Memory B cell (primary cell): ENCODE data around the gene PKP1.

Experiments
- ATAC-seq: fragments of 150-1000 bp; cut with Tn5 transposase; 2 replicates; pipeline ENCODE4 v1.10.0; 2021; ENCODE audit warnings: low read depth, mild to moderate bottlenecking, moderate library complexity
- DNase-seq, 2 donors: peaks; one replicate each; pipeline ENCODE4 v3.0.0; 2022; ENCODE audit warnings: low spot score in 2 of 2
- H3K27ac Mint-ChIP-seq: one replicate; pipeline ENCODE4 v1.8.0; 2022; ENCODE audit warnings: mild to moderate bottlenecking, moderate library complexity, mixed read lengths
- H3K27me3 Mint-ChIP-seq: one replicate; pipeline ENCODE4 v1.8.0; 2022; ENCODE audit warnings: mixed read lengths
- H3K36me3 Mint-ChIP-seq: one replicate; pipeline ENCODE4 v1.8.0; 2022; ENCODE audit warnings: mild to moderate bottlenecking, mixed read lengths
- H3K4me1 Mint-ChIP-seq: one replicate; pipeline ENCODE4 v1.8.0; 2022; ENCODE audit warnings: mixed read lengths
- H3K4me3 Mint-ChIP-seq: one replicate; pipeline ENCODE4 v1.8.0; 2022; ENCODE audit warnings: mild to moderate bottlenecking, moderate library complexity, mixed read lengths
- H3K9me3 Mint-ChIP-seq: one replicate; pipeline ENCODE4 v1.8.0; 2022; ENCODE audit warnings: mixed read lengths

Gene PKP1

GRCh38 chr1:201356236-201356635, 72.9 kb downstream of the PKP1 start:
- Mint-ChIP-seq H3K9me3 (no peaks in the 10 kb centered on the region), H3K4me1 (no peaks in the 10 kb centered on the region), H3K27ac (no peak overlapping the region)

GRCh38 chr1:201356701-201357100, 73.4 kb downstream of the PKP1 start:
- no peaks in the 10 kb centered on the region for H3K4me1 Mint-ChIP-seq
- peaks cover 12% of the 10 kb centered on the region for H3K27me3 Mint-ChIP-seq
- ATAC-seq = no peak
- no peaks in the 10 kb centered on the region for H3K36me3 Mint-ChIP-seq
- H3K27ac Mint-ChIP-seq = no peak overlapping the region
- H3K4me3 Mint-ChIP-seq = no peak overlapping the region
- no peak for DNase-seq
- H3K9me3 Mint-ChIP-seq = no peaks in the 10 kb centered on the region

More at GRCh38 chr1:201356236-201356635, 72.9 kb downstream of the PKP1 start:
- no peak for ATAC-seq
- no peak for DNase-seq
- Mint-ChIP-seq H3K36me3 (no peaks in the 10 kb centered on the region), H3K27me3 (peaks cover 15% of the 10 kb centered on the region), H3K4me3 (no peak overlapping the region)

- ATAC-seq = no peak
- H3K4me3 Mint-ChIP-seq = no peak overlapping the region
- no peak for DNase-seq
- peaks cover 17% of the 10 kb centered on the region for H3K27me3 Mint-ChIP-seq
- H3K9me3 Mint-ChIP-seq = no peaks in the 10 kb centered on the region
- no peaks in the 10 kb centered on the region for H3K4me1 Mint-ChIP-seq
- no peaks in the 10 kb centered on the region for H3K36me3 Mint-ChIP-seq
- no peak overlapping the region for H3K27ac Mint-ChIP-seq
Observed at GRCh38 chr1:201357211-201357610, 73.9 kb downstream of the PKP1 start.

GRCh38 chr1:201357636-201358348, 74.5 kb downstream of the PKP1 start:
- DNase-seq (no peak), ATAC-seq (no peak)
- H3K27ac Mint-ChIP-seq = no peak overlapping the region
- peaks cover 19% of the 10 kb centered on the region for H3K27me3 Mint-ChIP-seq
- H3K4me1 Mint-ChIP-seq = no peaks in the 10 kb centered on the region
- H3K36me3 Mint-ChIP-seq = no peaks in the 10 kb centered on the region
- no peak overlapping the region for H3K4me3 Mint-ChIP-seq
- no peaks in the 10 kb centered on the region for H3K9me3 Mint-ChIP-seq

- no peaks in the 10 kb centered on the region for H3K9me3 Mint-ChIP-seq
- H3K27ac Mint-ChIP-seq = no peak overlapping the region
- DNase-seq (no peak), ATAC-seq (no peak)
- H3K4me3 Mint-ChIP-seq = no peak overlapping the region
- peaks cover 22% of the 10 kb centered on the region for H3K27me3 Mint-ChIP-seq
- no peaks in the 10 kb centered on the region for H3K4me1 Mint-ChIP-seq
- no peaks in the 10 kb centered on the region for H3K36me3 Mint-ChIP-seq
Observed at GRCh38 chr1:201358596-201358995, 75.3 kb downstream of the PKP1 start.

- Mint-ChIP-seq H3K4me1 (no peaks in the 10 kb centered on the region), H3K27ac (no peak overlapping the region), H3K4me3 (no peak overlapping the region), H3K36me3 (no peaks in the 10 kb centered on the region), H3K27me3 (peaks cover 22% of the 10 kb centered on the region), H3K9me3 (no peaks in the 10 kb centered on the region)
- no peak for ATAC-seq
- DNase-seq = no peak
Observed at GRCh38 chr1:201359031-201359872, 75.9 kb downstream of the PKP1 start.

- no peaks in the 10 kb centered on the region for H3K36me3 Mint-ChIP-seq
- ATAC-seq = no peak
- no peaks in the 10 kb centered on the region for H3K9me3 Mint-ChIP-seq
- H3K4me1 Mint-ChIP-seq = no peaks in the 10 kb centered on the region
- no peak overlapping the region for H3K4me3 Mint-ChIP-seq
- no peak overlapping the region for H3K27ac Mint-ChIP-seq
- DNase-seq = no peak
- H3K27me3 Mint-ChIP-seq = peaks cover 20% of the 10 kb centered on the region
Observed at GRCh38 chr1:201359873-201360210, 76.5 kb downstream of the PKP1 start.

- DNase-seq (no peak), ATAC-seq (no peak)
- Mint-ChIP-seq H3K9me3 (no peaks in the 10 kb centered on the region), H3K36me3 (no peaks in the 10 kb centered on the region), H3K27ac (no peak overlapping the region), H3K4me1 (no peaks in the 10 kb centered on the region), H3K4me3 (no peak overlapping the region), H3K27me3 (peaks cover 20% of the 10 kb centered on the region)
Observed at GRCh38 chr1:201360486-201360885, 77.2 kb downstream of the PKP1 start.

GRCh38 chr1:201360901-201361651, 77.8 kb downstream of the PKP1 start:
- H3K4me3 Mint-ChIP-seq = no peak overlapping the region
- no peaks in the 10 kb centered on the region for H3K9me3 Mint-ChIP-seq

GRCh38 chr1:201361652-201362504, 78.6 kb downstream of the PKP1 start:
- no peaks in the 10 kb centered on the region for H3K4me1 Mint-ChIP-seq
- no peak overlapping the region for H3K4me3 Mint-ChIP-seq
- no peaks in the 10 kb centered on the region for H3K9me3 Mint-ChIP-seq
- no peak overlapping the region for H3K27ac Mint-ChIP-seq
- DNase-seq (no peak), ATAC-seq (no peak)
- H3K36me3 Mint-ChIP-seq = no peaks in the 10 kb centered on the region
- peaks cover 18% of the 10 kb centered on the region for H3K27me3 Mint-ChIP-seq

More at GRCh38 chr1:201360901-201361651, 77.8 kb downstream of the PKP1 start:
- no peak overlapping the region for H3K27ac Mint-ChIP-seq
- H3K36me3 Mint-ChIP-seq = no peaks in the 10 kb centered on the region
- no peak for ATAC-seq
- H3K27me3 Mint-ChIP-seq = peaks cover 18% of the 10 kb centered on the region
- H3K4me1 Mint-ChIP-seq = no peaks in the 10 kb centered on the region
- DNase-seq = no peak

- no peaks in the 10 kb centered on the region for H3K36me3 Mint-ChIP-seq
- H3K27me3 Mint-ChIP-seq = peaks cover 15% of the 10 kb centered on the region
- DNase-seq = no peak
- H3K27ac Mint-ChIP-seq = no peak overlapping the region
- H3K4me3 Mint-ChIP-seq = no peak overlapping the region
- no peaks in the 10 kb centered on the region for H3K4me1 Mint-ChIP-seq
- no peaks in the 10 kb centered on the region for H3K9me3 Mint-ChIP-seq
- ATAC-seq = no peak
Observed at GRCh38 chr1:201362906-201363305, 79.6 kb downstream of the PKP1 start.

GRCh38 chr1:201363467-201363866, 80.2 kb downstream of the PKP1 start:
- Mint-ChIP-seq H3K4me1 (no peaks in the 10 kb centered on the region), H3K9me3 (no peaks in the 10 kb centered on the region), H3K4me3 (no peak overlapping the region), H3K36me3 (no peaks in the 10 kb centered on the region), H3K27ac (no peak overlapping the region), H3K27me3 (peaks cover 17% of the 10 kb centered on the region)
- ATAC-seq = no peak
- DNase-seq = no peak

- Mint-ChIP-seq H3K36me3 (no peaks in the 10 kb centered on the region), H3K4me3 (no peak overlapping the region)
- no peak for ATAC-seq
Observed at GRCh38 chr1:201364808-201365105, 81.5 kb downstream of the PKP1 start.

More at GRCh38 chr1:201364808-201365105, 81.5 kb downstream of the PKP1 start:
- no peaks in the 10 kb centered on the region for H3K9me3 Mint-ChIP-seq
- DNase-seq = no peak
- H3K27me3 Mint-ChIP-seq = peaks cover 19% of the 10 kb centered on the region
- no peak overlapping the region for H3K27ac Mint-ChIP-seq
- H3K4me1 Mint-ChIP-seq = no peaks in the 10 kb centered on the region
